Astrocyte (in vitro differentiated cells and primary cell): ENCODE results near the gene PRKCB.

Experiments
- EZH2 ChIP-seq: IDR thresholded peaks from 2 replicates; pipeline ENCODE4 v1.6.1; 2012; ENCODE audit warnings: mild to moderate bottlenecking, low read length, inconsistent platforms; ENCODE audit not compliant: insufficient read depth
- TF ChIP-seq, protein P1 (sequence below): IDR thresholded peaks from 2 replicates; pipeline ENCODE4 v1.5.1; 2011; ENCODE audit warnings: low read depth, mild to moderate bottlenecking, inconsistent platforms, low read length, moderate library complexity; ENCODE audit not compliant: insufficient read depth

DNA sequence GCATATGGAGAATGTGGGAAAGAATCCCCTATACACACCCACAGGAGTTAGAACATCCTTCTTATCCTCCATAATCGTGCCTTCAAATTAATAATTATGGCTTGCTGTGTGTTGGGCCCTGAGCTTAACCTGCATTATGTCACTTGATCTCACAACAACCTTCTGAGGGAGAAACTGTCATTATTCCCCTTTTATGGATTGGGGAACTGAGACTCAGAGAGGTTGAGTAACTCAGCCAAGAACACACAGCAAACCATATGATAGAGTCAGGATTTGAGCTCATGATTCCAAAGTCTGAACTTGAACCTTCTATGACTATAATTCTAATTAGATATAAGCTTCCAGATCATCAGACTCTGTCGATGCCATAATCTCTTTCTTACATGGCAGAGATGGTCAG lies 306.1 kb downstream of the PRKCB start:
- TF ChIP-seq, protein P1, sequence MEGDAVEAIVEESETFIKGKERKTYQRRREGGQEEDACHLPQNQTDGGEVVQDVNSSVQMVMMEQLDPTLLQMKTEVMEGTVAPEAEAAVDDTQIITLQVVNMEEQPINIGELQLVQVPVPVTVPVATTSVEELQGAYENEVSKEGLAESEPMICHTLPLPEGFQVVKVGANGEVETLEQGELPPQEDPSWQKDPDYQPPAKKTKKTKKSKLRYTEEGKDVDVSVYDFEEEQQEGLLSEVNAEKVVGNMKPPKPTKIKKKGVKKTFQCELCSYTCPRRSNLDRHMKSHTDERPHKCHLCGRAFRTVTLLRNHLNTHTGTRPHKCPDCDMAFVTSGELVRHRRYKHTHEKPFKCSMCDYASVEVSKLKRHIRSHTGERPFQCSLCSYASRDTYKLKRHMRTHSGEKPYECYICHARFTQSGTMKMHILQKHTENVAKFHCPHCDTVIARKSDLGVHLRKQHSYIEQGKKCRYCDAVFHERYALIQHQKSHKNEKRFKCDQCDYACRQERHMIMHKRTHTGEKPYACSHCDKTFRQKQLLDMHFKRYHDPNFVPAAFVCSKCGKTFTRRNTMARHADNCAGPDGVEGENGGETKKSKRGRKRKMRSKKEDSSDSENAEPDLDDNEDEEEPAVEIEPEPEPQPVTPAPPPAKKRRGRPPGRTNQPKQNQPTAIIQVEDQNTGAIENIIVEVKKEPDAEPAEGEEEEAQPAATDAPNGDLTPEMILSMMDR, result no peak
- TF ChIP-seq EZH2, result no peak
